NOMO-1 treated with DMSO at 0.1 percent for 48 hours (cell line): ENCODE measurements around the gene NRG2.

ENCODE experiments used
- DNase-seq: peaks from one replicate; lab custom pipeline; 2025; ENCODE audit not compliant: unreplicated experiment; lab: John Stamatoyannopoulos, UW

Gene NRG2

DNA sequence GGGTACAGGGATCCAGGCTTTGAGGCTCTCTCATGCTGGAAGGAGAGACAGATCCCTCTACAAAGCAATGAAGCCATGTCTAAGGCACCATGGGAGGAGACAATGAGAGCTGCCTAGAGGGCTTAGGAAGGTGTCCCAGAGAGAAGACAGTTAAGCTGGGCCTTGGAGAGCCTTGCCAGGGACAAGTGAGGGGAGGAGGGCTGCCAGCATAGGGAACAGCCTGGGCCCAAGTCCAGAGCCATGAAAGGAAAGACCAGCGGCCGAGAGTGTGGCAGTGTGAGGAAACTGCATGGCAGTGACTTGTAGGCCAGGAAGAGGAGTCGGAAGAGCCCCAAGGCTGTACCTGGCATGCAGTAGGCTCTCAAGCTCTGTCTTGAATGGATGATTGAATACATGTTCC lies 159.0 kb downstream of the NRG2 start:
- no peak for DNase-seq

DNA sequence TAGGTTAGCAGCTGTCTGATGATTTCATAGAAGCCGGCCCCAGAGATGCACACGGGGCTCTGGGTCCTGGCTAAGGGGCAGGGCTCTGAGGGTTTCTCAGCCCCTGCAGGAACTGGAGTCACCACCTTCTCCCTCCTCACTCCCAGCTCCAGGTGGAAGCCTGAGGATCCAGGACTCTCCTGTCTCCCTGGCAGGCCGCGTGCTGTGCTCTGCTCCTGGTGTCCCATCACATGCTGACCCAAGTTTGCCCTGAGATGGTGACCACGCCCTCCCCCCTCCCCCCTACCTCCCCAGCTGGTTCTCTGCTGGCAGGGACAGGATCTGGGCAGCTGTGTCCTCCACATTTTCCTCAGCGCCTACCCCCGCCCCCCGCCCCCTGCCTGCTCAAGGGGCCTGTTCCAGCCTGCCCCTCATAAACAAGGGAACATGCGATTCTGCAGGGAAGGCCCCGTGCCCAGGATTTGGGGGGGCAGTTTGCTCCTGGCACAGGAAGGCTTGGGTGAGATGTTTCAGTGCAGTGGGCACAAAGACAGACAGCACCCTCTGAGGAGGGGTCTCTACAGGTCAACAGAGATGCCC lies 160.0 kb downstream of the NRG2 start:
- no peak for DNase-seq

DNA sequence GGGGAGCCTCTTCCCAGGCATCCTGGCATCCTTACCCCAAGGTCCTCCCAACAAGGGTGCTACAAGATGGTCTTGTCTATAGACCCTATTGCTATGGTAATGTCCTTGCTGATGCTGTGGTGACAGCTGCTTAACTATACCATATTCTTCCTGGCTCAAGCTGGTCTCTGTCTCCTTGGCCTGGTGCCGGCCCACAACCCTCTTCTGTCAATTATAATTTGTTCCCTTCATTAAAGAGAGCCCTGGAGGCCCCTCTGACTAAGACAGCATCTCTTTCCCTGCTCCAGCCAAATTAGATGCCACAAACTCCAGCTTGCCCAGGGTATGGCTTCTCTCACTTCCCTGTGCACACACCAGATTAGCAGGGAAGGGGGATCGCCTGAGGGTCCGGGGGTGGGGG lies 160.8 kb downstream of the NRG2 start:
- no peak for DNase-seq

DNA sequence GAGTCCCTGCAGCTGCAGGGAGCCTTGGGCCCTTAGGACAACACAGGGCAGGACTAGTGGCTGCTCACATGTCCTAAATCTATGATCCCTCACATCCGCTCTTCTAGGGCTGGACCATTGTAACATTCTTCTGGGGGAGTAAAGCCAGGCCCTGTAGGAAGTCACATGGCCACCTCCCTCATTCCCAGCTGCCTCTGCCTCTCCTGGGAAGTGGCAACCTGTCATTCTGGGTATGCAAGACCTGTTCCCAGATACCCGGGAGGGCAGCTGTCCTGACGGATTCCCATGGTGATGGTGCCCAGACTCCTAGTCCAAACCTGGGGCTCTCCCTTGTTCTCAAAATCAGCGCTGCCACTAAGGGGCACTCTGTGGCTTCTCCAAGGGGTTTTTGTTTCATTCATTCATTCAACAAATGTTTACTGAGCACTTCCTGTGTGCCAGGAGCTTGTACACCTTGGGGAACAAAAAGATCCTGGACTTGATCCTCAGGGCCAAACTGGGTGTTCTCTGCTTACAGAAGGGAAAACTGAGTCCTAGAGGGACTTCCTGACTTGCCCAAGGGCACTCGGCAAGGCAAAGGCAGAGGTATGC lies 161.9 kb downstream of the NRG2 start:
- DNase-seq: no peak

DNA sequence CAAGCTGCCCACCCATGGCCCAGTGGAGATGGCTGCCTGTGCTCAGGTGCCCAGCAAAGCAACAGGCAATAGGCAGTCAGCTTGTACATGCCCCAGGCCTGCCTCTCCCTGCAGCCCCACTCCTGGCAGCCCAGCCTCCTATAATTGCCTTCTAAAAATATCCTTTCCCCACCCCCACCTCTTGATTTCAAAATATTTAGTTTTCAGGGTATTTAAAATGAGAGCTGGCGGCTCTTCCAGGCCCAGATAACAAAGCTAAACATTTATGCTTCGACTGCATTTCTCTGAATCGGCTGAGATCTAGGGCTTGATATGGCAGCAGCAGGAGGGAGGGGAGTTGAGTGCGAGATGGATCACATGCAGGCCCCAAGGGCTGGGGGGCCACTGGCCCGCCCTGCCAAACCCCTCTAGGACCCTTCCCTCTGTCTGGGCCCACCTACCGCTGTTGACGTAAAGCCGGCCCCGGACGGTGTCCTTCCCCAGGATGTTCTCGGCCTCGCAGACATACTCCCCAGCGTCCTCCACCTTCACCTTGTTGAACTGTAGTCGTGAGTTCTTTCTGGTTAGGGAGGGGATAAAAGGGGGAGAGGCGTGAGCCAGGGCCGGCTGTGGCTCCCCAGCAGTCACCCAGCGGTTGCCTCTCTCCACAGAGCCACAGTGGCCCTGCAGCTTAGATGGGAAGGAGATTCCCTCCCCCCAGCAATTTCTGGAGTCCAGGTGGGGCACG lies 162.5 kb downstream of the NRG2 start:
- DNase-seq: no peak

DNA sequence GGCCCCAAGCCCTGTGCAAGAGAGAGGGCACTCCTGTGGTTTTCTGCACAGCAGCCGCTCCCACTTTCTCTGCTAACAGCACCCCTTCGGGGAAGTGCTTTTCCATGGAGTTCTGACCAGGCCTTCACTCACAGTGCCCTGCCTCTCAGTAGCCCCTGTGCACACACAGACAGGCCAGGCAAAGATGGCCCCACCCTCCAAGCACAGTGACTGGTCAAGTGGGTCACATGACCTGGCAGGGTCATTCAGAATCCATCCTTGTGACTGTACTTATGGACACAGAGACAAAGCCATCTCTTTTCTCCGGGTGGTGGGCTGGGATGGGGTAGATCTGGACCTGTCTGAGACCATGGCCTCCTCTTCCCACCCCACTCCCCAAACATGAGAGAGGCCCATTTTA lies 165.0 kb downstream of the NRG2 start:
- no peak for DNase-seq

DNA sequence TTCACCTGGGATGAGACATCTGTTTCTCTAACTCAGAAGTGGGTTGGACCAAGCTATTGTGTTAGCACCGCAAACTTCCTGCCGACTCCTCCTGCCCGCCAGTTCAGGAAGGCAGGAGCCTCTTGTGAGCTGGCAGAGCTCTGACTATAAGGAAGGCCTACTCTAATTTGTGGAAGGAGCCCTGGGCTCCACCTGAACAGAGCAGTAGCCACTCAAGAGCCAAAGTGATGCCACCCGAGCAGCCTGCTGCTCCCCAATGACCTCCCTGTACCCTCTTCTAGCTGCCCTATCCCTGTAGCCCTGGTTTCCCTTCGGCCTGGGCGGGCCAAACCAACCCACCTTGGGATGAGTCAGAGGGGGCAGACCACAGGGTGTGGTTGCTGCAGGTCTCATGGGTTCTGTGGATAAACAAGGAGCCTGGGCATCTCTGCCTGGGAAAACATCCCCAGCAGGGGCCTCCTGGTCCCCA lies 165.9 kb downstream of the NRG2 start:
- no peak for DNase-seq

DNA sequence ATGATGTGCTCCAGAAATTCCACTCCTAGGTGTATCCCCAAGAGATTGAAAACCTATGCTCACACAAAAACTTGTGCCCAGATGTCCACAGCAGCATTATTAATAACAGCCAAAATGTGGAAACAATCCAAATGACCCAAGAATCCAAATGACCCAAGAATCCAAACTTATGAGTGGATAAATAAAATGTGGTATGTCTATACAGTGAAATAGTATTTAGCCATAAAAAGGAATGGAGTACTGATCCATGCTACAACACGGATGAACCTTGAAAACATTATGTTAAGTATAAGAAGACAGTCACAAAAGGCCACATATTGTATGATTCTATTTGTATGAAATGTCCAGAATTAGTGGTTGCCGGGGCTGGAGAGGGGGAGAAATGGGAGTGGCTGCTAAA lies 167.1 kb downstream of the NRG2 start:
- no peak for DNase-seq

DNA sequence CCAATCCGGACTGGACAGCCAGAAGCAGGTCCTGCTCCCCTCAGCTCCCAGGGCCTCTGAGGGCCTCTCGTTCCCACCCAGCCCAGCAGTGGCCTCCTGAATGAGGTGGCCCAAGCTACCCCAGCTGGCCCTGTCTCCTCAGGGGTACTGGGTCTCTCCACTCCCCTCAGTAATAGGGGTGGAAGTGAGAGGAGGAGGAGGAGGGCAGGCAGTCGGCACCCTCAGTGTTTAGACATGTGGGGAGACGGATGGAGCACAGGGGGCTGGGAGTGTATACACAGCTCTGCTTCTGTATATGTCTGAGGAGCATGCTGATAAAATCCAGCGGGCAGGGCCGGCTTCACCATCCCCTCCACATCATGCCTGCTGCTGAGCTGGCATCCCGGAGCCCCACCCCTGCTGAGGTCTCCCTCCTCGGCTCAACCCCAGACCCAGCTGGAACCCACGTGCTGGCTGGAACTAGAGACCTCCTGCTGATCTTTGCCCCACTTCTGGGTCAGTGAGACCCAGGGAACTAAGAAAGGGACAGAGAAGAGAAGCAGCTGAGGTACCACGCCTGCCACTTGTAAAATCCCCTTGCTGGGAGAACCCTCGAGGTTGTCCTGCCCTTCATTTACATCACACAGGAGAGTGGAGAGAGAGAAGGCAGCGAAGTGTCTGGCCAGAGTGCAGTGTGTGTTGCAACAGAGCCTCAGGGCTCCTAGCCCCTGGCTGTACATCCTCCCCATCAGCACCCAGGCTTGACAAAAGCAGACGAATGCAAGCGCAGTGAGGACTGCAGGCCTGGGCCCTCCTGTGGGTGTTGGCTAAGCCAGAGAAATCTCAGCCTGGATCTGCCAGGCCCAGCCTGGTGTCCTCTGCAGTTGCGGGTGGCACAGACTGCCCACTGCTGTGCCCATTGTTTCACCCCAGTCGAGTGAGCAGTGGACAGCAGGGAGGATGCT lies 170.0 kb downstream of the NRG2 start:
- no peak for DNase-seq

DNA sequence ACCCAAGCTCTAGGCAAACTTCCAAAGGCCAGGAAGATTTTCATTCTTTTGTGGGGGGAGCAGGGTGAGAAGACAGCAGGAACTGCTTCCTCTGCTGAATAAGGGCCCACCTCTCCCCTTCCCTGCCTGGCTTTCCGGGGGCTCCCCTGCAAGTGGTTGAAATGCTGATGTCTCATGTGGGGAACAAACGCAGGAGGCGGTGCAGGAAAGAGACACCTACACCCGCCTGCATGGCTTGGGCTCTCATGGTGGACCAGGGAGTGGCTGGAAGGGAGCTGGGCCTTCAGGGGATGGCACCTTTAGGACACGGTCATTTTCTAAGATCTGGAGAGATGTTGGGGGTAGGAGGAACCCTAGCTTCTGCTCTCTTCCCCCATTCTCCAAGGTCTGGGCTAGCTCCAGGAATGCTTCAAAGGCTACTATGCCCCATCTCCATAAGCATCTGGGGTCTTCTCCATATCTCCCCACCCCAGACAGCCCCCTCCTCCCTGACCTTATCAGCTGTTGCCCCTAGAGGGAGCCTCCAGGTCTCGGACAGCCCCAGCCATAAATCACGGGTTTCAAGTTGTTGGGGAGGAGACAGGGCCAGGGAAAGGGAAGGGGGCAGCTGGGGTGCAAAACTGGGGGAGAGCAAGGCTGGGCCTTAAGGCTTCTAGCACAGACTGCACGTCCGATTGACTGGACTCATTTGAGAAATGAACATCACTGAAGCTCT lies 170.9 kb downstream of the NRG2 start:
- no peak for DNase-seq

DNA sequence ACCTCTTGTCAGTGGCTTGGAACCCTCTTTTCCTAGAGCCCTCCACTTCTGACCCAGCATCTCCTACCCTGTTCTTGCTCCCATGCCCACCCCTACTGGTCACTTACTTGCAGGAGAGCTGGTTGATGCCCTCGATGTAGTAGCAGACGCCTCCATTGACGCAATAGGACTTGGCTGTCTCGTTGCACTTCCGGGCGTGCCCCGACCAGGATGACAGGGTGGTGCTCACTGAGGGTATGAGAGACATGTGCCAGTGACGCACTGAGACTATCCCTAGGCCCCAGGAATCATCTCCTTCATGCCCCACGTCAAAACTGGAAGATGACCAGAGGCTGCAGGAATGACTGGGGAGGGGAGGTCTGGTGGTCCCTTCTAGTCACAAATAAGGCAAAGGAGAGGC lies 171.5 kb downstream of the NRG2 start:
- no peak for DNase-seq

DNA sequence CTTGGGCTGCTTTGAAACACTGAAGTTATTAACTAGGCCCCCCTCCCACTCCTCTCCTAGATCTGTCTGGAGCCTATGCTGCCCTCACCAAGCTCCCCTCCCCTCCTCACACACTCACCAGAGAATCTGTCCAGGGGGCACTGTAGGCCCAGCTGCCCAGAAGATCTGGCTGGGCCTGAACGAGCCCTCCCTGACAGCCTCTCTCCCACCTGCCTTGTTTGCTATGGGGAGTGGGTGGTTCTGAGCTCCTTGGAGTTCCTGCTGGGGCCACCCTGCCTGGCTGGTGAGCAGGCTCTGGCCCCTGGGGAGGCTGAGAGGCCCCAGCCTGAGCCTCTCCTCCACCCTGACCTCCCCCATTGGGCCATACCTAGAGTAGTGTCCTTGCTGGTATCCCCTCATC lies 172.4 kb downstream of the NRG2 start:
- no peak for DNase-seq

DNA sequence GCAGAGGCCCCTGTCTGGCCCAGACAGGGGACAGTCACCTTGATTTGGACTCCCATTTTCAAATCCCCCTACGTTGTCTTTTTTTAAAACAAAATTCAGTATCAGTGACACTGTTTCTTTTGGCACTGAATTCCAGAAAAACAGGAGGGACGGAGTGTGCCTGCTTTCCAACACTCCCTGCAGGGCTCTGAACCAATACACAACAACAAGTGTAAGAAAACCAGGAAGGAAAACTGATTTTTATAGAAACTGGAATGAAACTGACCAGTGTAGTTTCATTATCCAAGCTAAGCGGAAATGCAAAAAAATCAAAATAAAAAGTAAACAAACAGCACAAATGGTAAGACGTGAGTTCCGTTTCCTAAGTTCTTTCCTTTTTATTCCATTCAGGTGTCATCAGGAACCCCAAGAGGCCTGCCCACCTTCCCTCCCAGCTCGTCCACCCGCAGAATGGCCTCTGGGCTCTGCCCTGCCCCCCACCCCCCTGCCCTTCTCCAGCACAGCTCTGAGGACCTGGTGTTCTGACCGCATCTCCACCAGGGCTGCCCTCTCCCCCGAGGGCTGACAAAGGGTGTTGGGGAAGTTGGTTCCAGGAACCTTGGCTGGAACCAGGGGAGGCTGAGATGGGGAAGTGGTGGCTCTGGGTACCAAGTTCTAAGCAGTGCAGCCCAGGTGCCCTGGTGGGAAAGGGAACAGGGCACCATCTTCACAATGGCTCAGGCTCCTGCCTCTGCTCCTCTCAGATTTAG lies 173.9 kb downstream of the NRG2 start:
- DNase-seq: no peak

DNA sequence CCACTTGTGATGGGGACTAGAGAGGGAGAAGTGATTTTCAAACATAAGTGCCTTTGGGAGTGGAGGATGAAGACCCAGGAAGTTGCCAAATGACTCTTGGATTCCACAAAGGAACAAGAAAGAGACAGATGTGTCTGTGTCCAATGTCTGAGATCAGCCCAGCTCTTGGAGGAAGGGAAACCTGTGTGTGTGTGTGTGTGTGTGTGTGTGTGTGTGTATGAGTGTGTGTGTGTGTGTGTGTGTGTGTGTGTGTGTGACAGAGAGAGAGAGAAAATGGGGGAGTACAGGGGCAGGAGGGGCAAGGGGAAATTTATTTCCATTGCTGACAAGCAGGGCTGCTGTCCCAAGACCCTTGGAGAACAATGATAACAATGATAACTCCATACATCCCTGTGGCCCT lies 175.5 kb downstream of the NRG2 start:
- no peak for DNase-seq

DNA sequence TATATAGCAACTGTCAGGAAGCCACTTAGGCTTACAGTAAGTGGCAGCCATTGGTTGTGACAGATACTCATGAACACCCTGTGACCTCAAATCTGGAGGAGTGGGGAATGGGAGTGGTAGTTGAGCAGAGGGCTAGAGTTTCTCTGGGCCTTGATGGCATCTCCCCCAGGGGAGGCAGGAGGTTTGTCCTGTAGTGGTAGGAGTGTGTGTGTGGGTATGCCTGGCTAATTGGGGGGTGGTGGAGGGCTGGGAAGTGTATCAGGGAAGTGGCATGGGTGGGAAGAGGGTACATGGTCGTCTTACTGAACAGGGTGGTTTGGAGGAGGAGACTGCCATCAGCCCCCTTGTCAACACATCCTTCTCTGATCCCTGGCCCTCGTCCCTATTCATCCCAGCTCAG lies 176.0 kb downstream of the NRG2 start:
- DNase-seq: no peak

DNA sequence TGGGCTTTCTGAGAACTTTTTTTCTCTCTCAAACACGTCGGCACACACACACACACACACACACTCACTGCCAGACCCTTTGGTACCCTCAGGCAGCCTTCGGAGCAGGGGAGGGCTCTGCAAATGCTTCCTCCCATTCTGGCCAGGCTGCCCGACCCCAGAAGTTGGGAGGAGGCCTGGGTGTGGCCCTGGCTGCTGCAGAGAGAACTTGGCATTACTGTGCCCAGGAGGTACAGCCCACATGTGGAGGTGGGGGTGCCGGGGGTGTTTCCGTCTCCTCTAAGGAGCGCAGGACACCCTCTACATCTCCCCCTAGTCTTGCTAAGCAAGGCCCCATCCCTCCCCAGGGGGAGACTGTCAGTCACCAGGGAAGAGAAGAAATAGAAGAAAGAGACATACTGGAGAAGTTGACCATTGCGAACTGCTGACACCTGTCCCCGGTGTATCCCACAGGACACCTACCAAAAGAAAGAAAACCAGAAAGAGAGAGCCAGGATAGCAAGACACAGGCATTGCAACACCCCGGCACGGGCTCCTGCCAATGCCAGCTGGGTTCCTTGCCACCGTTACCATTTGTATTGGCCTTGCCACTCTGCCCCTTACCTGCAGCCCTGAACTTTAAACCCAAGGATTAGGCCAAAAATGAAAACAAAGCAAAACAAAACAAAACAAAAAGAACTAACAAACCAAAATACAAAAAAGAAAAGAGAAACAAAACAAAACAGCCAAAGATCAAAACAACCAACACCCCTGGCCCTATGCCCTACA lies 178.2 kb downstream of the NRG2 start:
- no peak for DNase-seq

DNA sequence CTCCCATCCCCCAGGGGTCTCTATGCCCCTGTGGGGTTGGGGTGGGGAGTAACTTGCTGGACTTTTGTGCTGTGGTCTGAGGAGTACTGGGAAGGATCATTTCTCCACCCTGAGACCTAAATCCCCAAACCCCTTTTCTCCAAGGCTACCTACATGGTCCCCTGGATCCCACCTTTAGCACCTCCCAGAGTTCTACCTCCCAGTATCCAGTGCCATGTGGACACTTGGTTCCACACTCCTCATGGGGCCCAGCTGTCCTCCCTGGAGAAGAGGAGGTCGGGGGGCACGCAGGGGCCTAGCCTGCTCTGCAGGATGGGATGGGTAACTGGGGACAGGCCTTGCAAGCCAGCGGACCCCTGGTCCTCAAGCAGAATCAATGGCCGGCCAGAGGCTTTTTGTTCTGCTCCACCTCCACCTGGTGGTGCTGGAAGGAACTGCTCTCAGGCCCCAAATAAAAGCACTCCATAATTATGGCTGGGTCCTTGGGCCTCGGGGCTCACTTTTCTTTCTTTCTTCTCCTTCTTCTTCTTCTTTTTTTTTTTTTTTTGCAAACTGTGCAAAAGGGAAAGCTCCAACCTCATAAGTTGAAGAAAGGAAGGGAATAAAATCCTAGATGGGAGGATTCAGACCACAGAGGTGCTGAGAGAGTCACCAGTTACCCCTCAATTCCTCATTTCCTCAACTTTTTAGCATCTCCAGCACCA lies 179.1 kb downstream of the NRG2 start:
- peak; percentile 45 for DNase-seq

DNA sequence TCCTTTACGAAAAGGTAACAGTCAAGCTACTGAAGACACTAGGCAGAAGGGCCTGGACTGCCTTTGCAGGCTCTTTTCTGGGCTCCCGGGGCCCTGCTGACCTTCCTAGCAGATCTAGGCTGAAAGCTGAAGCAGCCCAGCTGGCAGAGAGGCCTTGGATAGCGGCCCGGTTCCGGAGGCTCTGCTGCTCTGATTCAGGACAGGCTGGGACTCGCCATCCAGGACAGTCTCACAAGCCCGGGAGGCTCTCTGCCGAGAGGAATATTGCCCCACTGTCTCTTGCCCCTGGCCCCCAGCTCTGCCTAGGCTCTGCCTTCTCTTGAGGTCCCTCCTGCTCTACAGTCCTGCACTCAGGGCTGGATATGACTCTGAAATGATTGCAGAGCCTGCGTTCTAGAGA lies 179.7 kb downstream of the NRG2 start:
- DNase-seq: no peak

DNA sequence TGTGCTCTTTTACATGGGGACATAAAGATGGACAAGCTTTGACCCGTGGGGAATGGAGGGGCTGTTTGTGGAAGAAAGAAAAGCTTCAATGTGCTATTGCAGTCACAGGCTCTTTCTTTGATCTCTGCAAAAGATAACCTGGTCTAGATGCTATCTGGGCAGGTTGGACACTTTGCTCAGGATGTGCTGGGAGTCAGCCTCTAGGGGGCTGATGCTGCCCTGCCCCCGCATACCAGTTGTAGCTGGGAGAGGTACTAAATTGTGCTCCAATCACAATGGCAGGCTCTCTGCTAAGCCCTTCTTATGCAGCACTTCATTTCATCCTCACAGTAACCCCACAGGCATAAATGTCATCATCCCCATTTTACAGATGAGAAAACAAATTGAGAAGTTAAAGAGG lies 180.3 kb downstream of the NRG2 start:
- DNase-seq: no peak
